PFSK-1 (cell line): ENCODE measurements around the gene SMYD1.

Source experiments
- POLR2AphosphoS5 ChIP-seq: IDR thresholded peaks from 2 replicates; pipeline ENCODE4 v1.6.1; 2012; ENCODE audit warnings: low read depth, mild to moderate bottlenecking, control low read depth, low read length, moderate library complexity
- SIN3A ChIP-seq: IDR thresholded peaks from 2 replicates; pipeline ENCODE4 v1.6.1; 2012; ENCODE audit warnings: mild to moderate bottlenecking, low read length, moderate library complexity, borderline replicate concordance; ENCODE audit not compliant: insufficient read depth
- TAF1 ChIP-seq: IDR thresholded peaks from 2 replicates; pipeline ENCODE4 v1.6.1; 2012; ENCODE audit warnings: low read length, control low read depth, borderline replicate concordance; ENCODE audit not compliant: insufficient read depth
- TF ChIP-seq, protein P1 (sequence below), 2 experiments: IDR thresholded peaks; 2 replicates each; pipeline versions ENCODE4 v1.6.1 to v1.8.0; 2011 to 2012; ENCODE audit warnings: low read depth in 2 of 2, low read length in 2 of 2, control low read depth in 1 of 2, inconsistent platforms in 1 of 2, mild to moderate bottlenecking in 1 of 2, moderate library complexity in 1 of 2; ENCODE audit not compliant: insufficient read depth in 1 of 2

DNA sequence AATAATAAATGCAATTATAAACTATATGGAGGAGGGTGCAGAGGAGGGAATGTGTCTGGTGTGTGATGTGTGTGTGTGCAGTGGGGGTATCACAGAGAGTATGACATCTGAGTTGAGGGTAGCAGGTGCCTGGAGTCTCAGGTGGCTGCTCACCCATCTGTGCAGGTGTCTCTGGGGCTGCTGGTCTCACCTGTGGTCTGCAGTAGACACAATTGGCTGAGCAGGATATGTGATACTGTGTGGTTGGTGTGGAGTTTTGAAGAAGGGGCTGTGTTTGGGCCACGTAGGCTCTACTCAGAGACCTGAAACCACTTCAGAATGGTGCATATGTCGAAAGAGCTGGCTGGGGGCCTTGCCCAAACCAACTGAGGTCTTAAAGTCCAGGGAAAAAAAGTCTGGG, 43.2 kb downstream of the SMYD1 start:
- no peak for TF ChIP-seq POLR2AphosphoS5
- TF ChIP-seq SIN3A: no peak
- no peak for TF ChIP-seq TAF1
- TF ChIP-seq, protein P1, sequence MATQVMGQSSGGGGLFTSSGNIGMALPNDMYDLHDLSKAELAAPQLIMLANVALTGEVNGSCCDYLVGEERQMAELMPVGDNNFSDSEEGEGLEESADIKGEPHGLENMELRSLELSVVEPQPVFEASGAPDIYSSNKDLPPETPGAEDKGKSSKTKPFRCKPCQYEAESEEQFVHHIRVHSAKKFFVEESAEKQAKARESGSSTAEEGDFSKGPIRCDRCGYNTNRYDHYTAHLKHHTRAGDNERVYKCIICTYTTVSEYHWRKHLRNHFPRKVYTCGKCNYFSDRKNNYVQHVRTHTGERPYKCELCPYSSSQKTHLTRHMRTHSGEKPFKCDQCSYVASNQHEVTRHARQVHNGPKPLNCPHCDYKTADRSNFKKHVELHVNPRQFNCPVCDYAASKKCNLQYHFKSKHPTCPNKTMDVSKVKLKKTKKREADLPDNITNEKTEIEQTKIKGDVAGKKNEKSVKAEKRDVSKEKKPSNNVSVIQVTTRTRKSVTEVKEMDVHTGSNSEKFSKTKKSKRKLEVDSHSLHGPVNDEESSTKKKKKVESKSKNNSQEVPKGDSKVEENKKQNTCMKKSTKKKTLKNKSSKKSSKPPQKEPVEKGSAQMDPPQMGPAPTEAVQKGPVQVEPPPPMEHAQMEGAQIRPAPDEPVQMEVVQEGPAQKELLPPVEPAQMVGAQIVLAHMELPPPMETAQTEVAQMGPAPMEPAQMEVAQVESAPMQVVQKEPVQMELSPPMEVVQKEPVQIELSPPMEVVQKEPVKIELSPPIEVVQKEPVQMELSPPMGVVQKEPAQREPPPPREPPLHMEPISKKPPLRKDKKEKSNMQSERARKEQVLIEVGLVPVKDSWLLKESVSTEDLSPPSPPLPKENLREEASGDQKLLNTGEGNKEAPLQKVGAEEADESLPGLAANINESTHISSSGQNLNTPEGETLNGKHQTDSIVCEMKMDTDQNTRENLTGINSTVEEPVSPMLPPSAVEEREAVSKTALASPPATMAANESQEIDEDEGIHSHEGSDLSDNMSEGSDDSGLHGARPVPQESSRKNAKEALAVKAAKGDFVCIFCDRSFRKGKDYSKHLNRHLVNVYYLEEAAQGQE (IDR thresholded peaks at IDR 0.05; ENCODE audit: insufficient read depth in 1 of 2, low read depth in 2 of 2, low read length in 2 of 2): no peak
